ENCODE measurements around the gene FGFR1OP2.

DNA sequence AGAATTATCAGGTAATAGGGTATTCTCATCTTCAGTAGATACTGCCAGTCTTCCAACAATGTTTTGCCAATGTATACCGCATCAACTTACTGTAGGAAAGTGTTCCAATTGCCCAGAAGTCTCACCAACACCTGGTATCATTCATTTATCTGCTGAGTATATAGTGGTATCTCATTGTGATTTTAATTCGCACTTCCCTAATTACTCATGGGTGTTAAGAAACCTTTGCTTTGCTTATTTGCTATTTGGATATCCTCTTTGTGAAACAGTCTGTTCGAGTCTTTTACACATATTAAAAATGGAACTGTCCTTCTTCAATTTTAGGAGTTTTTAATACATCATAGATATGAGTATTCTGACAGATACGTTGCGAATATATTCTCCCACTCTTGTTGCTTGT lies 69.8 kb downstream of the FGFR1OP2 start:
- TF ChIP-seq POLR2A (IDR thresholded peaks at IDR 0.05; ENCODE audit: low read length) (no peak), GATA1 (IDR thresholded peaks at IDR 0.05; ENCODE audit: low read depth, low read length) (no peak)
